22Rv1 (cell line): ENCODE results near the gene AKAP3.

Experiments
- ZFX ChIP-seq: fragments of 450-650 bp; IDR thresholded peaks from 2 replicates; pipeline ENCODE4 v1.6.1; 2017; ENCODE audit warnings: antibody characterized with exemption, borderline replicate concordance
- TF ChIP-seq, protein P1 (sequence below): fragments of 450-650 bp; IDR thresholded peaks from 2 replicates; pipeline ENCODE4 v1.5.1; 2017; ENCODE audit warnings: mild to moderate bottlenecking

DNA sequence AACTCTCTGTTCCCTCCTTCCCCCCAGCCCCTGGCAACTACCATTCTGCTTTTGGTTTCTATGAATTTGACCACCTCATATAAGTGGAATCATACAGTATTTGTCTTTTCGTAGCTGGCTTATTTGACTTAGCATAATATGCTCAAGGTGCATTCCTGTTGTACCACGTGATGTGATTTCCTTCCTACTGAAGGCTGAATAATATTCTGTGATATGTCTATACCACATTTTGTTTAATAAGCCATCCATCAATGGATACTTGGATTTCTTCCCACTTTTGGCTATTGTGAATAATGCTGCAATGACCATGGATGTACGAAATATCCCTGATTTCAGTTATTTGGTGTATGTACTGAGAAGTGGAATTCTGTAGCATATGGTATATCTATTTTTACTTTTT lies 16.4 kb upstream of the AKAP3 start:
- TF ChIP-seq, protein P1, sequence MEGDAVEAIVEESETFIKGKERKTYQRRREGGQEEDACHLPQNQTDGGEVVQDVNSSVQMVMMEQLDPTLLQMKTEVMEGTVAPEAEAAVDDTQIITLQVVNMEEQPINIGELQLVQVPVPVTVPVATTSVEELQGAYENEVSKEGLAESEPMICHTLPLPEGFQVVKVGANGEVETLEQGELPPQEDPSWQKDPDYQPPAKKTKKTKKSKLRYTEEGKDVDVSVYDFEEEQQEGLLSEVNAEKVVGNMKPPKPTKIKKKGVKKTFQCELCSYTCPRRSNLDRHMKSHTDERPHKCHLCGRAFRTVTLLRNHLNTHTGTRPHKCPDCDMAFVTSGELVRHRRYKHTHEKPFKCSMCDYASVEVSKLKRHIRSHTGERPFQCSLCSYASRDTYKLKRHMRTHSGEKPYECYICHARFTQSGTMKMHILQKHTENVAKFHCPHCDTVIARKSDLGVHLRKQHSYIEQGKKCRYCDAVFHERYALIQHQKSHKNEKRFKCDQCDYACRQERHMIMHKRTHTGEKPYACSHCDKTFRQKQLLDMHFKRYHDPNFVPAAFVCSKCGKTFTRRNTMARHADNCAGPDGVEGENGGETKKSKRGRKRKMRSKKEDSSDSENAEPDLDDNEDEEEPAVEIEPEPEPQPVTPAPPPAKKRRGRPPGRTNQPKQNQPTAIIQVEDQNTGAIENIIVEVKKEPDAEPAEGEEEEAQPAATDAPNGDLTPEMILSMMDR = no peak
- TF ChIP-seq ZFX = no peak
